Glomerular visceral epithelial cell (primary cell): ENCODE results near the gene NXPE2.
A peak's percentile ranks its signal among the peaks of the same experiment; 100 is the strongest.
"Not testable (repeated sequence)": the region's sequence is repeated elsewhere in the genome, so short reads cannot be mapped to it uniquely, and the experiment has no call there.

Source experiments
- DNase-seq: peaks from one replicate; pipeline ENCODE4 v3.0.0-alpha.2; 2016; ENCODE audit errors: extremely low spot score

NXPE2 gene

DNA sequence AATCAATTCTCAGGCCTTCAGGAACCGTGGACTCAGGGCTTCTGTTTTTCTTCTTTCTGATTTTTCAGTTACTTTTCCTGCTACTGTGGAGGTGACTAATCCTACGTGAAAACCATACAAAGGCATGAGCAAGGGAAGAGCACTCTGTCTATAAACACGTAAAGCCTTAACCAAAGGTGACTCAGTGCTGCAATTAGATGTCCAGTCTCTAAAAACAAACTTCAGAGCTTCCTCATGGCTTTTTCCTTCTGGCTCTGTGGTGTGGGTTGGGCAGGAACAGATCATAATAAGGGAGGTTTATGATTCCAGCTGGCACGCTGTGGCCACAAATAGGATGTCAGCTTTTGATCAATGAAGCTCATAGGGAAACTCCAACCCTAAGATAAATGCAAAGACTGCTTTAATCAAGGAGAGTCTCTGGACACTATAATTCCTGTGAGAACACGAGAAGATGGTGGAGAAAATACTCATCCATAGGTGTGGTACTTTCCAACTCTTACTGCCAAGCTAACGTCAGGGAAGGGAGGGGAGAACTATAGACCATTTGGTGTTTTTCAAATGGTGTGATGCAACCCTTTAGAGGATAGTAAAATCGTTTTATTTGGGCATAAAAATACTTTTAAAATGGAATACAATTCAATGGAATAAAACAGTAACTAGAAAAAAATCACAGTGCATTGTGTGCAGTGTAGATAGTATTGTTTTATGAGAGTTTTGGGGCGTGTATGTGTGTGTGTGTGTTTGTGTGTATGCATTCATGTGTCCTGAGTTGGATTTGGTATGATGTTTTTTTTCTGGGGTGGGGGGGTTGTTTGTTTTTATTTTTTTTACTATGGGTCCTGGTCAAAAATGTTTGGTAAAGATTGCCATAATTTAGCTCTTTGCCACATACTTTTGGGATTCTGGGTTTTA, at the start of gene NXPE2:
Gene NXPE2, plus strand, starts transcription at position 403 of the 912 bp plus-strand sequence. Its CDS starts 49 bp downstream, at position 452.
- peak; percentile 70 for DNase-seq

DNA sequence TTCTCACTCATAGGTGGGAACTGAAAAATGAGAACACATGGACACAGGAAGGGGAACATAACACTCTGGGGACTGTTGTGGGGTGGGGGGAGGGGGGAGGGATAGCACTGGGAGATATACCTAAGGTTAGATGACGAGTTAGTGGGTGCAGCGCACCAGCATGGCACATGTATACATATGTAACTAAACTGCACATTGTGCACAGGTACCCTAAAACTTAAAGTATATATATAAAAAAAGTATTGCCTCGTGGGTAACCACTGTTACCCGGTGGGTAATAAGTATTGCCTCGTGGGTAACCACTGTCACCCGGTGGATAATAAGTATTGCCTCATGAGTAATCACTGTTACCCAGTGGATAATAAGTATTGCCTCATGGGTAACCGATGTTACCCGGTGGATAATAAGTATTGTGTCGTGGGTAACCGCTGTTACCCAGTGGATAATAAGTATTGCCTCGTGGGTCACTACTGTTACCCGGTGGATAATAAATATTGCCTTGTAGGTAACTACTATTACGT, 46.8 kb upstream of the NXPE2 start:
- DNase-seq, result not testable (repeated sequence)

DNA sequence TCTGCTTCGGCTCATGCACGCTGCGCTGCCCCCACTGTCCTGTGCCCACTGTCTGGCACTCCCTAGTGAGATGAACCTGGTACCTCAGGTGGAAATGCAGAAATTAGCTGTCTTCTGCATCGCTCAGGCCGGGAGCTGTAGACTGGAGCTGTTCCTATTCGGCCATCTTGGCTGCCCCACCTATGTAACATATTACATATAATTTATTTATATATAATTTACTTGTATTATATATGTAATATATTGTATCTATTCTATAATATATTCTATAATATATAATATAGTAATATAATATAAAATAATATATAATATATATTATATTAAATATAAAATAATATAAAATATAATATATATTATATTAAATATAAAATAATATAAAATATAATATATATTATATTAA, 38.9 kb upstream of the NXPE2 start:
- not testable (repeated sequence) for DNase-seq

DNA sequence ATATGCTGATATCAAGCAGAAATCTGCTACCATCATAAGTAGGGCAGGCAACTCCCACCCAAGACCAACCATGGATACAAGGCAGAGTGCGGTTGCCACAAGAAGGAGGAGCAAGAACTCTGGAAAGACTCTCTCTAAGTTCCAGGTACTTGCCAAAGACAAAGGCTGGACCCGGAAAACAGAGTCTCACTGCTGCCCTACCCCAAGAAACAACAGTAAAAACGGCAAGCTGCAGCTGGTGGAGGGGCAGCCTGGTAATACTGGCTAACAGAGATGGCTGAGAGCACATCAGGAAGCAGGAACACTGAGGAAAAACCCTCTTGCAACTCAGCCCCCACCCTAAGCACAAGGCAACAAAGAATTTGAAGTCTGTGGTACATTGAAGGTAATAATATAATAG, 27.7 kb upstream of the NXPE2 start:
- no peak for DNase-seq

DNA sequence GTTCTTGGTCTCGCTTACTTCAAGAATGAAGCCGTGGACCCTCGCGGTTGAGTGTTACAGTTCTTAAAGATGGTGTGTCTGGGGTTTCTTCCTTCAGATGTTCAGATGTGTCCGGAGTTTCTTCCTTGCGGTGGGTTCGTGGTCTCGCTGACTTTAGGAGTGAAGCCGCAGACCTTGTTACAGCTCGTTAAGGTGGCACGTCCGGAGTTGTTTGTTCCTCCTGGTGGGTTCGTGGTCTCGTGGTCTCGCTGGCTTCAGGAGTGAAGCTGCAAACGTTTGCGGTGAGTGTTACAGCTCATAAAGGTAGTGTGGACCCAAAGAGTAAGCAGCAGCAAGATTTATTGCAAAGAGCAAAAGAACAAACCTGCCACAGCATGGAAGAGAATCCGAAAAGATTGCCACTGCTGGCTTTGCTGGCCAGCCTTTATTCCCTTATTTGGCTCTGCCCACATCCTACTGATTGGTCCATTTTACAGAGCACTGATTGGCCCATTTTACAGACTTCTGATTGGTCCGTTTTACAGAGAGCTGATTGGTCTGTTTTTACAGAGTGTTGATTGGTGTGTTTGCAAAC, 27.1 kb upstream of the NXPE2 start:
- DNase-seq, result no peak

DNA sequence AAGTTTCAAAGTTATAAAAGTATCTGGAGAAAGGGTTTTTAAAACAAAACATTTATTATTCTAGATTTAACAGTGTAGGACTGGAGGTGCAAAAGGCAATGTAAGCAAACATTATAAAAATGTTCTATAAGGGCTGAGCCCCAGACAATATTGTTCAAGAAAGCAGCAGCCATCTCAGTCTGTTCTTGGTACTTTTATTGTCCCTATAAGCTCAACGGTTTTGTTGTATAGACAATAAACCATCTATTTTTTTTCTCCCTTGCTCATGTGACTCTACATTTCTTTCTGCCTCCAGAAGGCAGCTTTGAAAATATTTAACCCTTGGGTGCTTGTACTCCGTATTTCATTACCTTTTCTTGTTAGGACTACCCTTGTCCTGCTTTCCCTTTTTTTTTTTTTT, 25.2 kb upstream of the NXPE2 start:
- no peak for DNase-seq

DNA sequence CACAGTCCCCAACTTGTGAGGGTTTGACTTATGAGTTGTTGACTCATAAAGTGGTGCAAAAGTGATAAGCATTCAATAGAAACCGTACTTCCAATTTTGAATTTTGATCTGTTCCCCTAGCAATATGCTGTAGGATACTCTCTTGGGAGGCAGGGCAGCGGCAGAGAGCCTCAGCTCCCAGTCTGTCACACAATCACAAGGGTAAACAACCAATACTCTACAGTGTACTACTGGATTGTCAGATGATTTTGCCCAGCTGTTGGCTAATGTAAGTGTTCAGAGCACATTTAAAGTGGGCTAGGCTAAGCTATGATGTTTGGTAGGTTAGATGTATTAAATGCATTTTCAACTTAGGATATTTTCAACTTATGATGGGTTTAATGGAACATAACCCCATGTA, 13.7 kb upstream of the NXPE2 start:
- no peak for DNase-seq

DNA sequence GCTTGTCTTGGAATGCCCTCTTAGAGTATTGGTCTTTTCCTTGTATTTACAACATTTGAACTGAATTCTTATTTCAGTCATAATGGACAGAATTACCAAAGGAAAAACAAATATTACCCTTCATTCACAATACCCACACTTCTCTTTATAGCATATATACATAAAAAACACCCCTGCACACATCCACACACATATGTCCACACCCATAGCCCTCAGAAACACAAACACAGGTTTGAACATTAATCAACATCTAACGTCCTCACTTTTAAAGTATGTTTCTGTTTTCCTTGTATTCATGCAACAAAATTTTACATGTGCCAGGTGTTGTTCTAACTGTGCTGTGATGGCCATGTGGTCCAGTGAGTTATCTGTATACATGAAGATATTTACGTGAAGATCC, 11.6 kb upstream of the NXPE2 start:
- no peak for DNase-seq

DNA sequence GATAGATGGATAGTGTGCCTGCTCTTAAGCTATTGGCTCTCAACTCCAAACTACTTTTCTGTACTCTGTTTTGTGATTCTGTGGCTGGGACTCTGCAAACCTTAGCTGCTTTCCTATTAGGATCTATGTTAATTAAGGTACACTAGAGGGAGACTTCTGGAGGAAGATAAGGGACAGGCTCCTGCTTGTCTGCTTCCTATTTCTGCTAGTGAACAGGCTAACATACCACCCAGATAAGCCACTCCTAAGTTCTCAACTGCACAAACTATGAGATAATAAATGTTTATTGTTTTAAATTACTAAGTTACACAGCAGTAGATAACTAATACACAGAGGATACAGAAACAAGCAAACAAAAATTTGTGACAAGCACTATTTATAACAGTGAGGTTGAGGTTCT, 10.2 kb upstream of the NXPE2 start:
- DNase-seq, result no peak

DNA sequence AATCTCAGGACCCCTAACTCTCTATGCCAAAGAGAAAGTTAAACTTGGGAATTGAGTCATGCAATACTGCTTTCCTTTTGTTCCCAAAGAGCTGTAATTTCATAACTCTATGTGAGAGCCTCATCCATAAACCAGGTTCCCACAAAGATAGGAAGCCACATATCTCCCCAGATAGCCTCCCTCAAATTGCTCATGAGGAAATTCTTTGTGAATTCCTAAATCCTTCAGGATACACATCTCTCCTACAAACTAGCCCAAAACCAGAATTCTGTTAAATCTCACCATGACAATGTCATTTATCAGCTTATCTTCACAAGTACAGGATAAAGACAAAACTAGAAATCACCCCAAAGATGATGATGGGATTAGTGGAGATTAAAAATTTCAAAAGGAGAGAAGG, 4.7 kb upstream of the NXPE2 start:
- DNase-seq, result no peak

DNA sequence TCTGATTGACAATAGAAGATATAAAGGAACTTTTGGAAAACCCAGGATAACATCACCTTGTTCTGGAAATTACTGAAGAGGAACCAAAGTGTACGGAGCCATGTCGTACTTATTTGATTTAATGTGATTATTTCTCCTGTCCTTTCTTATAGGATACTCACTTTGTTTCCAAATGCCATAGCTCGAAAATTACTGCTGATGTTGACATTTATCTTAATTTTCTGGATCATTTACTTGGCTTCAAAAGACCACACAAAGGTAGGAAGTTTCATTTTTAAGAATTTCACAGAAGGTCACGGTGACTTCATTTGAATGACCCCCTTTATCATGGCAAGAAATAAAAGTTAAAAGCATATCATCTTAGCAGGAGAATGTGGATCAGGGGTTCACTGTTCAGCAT, 1.2 kb downstream of the NXPE2 start:
- DNase-seq, result no peak

DNA sequence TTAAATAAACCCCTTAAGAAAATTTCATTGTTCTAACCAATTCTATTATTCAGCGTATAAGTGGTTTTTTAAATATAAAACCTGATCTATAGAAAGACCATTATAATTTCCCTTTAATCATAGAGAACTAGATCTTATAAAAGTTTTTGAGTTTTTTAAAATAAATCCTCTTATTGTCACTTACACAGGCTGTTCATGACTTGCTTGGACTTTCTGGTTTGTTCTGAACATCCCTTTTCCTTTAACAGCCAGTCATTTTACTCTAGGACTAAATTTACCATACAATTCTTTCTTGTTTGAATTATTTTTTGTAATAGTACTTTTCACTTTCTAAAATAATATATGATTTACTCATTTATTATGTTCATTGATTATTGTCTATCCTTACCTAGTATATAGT, 4.7 kb downstream of the NXPE2 start:
- no peak for DNase-seq

DNA sequence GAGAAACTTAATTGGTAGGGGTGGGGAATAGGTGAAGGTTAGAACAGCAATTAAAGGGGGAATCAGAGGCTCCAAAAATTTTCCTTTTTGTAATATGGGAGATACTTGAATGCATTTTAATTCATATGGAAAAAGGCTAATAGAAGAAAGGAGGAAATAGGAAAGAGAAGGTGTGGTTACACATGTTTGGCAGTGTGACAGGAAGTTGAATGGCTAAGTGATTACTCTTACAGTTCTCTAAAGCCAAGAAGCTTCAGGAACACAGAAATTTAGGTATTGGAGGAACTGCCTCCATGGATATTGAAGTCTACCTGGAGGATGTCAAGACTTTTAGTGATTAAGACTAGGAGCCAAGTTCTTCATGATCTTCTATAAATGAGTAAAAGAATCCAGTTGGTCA, 6.3 kb downstream of the NXPE2 start:
- DNase-seq, result no peak

DNA sequence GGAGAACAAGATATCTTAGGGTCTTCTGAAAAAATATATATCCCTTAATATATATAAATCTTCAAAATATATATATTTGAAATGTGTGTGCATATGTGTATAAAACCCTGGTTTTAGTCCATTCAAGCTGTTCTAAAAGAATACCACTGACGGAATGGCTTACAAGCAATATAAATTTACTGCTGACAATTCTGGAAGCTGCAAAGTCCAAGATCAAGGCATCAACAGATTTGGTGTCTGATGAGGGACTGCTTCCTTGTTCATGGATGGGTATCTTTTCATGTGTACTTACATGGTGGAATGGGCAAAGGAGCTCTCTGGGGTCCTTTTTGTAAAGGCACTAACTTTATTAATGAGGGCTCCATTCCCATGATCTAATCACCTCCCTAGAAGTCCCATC, 6.8 kb downstream of the NXPE2 start:
- no peak for DNase-seq

DNA sequence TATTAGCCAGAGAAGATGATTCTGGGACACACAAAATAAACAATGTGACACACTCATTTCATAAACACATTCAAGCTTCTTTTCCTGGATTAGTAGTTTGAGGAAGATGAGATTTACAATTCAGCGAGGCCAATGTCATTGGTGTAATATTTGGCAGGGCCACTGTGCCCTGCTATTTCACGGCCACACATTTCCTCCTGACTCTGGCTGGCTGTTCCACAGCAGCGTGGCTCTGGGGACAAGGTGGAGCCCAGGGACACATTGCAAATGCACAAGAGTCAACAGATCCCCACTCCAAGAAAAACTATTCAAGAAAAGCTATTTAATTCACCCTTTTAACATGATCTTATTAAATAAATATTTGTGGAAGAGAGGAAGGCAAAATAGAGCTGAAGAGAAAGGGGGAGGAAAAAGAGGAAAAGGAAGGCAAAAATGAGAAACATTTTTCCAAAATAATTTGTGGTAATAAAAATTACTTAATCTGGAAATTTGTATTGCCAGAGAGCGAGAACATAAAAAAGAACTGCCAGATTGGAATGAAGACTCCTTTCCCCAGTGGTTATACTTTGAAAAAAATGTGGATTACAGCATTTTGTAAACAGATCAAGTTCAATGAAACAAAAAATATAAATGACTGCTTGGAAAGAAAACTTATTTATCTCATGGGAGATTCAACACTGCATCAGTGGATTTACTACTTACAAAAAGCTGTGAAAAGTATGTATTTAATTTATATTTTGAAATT, 27.1 kb downstream of the NXPE2 start:
- DNase-seq, result no peak

DNA sequence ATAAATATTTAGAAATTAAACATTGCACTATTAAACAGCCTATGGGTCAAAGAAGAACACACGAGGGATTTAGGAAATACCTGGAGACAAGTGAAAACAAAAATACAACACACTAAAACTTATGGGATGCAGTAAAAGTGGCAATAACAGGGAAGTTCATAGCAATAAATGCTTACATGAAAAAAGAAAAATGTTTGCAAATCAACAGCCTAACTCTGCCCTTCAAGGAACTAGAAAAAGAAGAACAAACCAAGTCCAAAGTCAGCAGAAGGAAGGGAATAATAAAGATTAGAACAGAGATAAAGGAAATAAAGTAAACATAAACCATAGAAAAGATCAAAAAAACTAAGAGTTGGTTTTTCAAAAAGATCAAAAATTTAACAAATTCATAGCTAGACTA, 31.6 kb downstream of the NXPE2 start:
- no peak for DNase-seq

DNA sequence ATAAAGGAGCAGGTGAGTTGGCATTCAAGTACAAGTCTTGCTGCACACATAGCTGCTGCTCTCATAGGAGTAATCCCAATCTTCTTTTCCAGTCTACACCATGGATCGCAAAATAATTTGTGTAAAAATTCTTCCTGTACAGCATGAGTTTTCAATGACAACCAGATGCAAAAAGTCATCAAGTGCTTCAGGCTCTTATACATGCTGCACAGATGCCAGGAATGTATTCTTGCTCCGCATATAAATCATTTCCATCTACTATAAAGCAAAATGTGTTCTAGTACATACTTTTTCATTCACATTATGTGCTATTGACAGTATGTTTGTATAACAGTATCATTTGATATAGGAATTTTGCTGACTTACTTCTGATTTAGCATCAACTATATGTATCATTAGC, 35.4 kb downstream of the NXPE2 start:
- DNase-seq, result no peak

DNA sequence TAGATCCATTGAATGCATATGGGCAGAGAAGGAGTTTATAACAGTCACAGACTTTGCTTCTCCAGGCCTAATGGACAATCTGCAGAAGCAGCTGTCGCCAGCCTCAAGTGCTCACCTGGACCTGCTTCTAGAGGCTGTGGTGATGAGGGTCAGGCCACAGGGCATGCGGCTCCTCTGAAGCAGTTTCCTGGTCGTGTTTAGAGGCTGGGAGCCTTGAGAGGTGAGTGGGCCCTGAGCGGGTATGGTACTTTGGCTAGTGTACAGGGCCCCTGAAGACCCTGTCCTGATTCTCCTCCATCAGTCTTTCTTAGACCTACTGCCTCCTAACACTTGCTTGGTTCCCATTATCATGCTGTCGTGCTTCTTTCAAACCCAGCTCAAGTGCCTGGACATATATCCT, 41.2 kb downstream of the NXPE2 start:
- no peak for DNase-seq

DNA sequence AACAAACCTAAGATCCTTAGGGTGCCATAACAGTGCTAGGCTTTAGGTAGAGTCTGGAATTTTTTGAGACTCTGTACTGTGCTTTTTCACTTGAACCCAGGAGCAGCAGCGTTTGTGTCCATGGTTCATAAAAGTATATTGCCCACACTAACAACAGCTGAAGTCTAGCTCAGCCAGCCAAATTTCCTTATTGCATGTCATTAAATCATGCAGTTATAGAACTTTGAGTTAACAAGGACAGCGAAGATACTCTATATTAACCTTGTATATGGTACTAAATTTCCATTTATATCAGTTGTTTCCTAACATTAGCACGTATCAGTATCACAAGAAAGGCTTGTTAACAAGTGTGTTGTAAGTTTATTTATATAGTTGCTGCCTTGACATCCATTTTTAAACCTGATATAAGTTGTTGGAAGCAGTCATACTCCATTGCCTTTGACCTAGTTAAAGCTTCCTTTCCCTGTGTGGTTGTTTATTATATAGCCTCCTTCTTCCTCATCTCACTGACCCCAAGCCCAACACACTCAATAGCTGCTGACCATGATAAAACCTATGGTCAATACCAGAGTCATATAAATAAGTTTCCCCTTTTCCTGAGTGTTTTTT, 46.7 kb downstream of the NXPE2 start:
- no peak for DNase-seq

DNA sequence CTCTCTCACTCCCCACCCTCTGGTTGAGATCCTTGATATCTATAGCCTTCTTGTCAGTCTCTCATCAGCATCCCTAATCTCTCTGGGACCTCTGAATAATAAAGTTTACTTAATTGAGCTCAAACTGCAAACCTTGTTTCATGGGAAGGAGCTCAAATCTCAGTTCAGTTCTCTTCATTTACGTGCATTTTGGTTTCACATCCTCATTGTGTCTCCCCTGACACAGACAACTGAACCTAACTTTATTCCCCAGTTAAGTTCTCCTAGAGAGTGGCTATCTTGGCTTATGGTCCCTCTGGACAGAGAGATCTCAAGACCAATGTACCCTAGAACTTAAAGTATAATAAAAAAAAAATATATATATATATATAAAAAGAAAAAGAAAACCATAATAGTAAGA, 47.3 kb downstream of the NXPE2 start:
- no peak for DNase-seq

DNA sequence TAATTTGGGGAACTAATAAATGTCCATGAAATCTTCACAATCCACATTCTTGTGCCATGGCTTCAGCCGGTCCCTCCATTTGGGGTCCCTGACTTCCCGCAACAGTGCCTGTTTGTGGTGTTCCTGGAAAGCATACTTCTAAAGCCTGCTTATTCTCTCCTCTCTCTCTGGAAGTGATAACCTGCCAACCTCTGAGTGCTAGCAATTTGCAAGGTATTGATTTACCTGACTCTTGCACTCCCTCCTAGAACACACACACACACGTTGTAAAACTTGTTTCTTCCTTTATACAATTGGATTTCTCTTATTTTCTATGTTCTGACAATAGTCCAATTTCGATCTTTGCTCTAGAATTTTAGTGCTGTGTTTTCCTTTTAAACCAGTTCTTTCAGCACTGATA, 58.5 kb downstream of the NXPE2 start:
- DNase-seq, result no peak

DNA sequence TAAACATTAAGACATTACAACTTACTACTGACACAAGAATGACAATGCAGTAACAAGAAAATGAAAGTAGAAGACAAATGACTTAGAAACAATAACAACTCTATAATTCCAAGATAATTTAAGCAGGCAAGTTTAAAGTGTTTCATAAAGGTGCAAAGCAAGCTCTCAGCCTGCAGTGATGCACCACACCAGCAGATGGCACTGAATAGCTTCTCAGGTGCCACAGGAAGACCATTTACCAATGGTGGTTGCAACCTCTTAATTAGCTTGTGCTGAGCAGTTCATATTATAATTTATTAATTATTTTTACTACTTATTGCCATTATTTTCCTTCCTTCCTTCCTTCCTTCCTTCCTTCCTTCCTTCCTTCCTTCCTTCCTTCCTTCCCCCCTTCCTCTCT, 60.6 kb downstream of the NXPE2 start:
- DNase-seq, result peak; percentile 41
